Measurements from ENCODE around the gene SUGCT. TPM values are rescaled to one million over a fixed set of nuclear protein-coding genes. Genes with fewer than 3 reads are reported as not detected.

The SUGCT gene
- total RNA-seq, 1 donor from 2014 or later, result 1.6 TPM

GRCh38 chr7:40535678-40536077 lies 400.9 kb downstream of the SUGCT start:
- no peak for TF ChIP-seq CTCF (IDR thresholded peaks at IDR 0.05; ENCODE audit: unreplicated experiment)
- H3K27me3 Mint-ChIP-seq (ENCODE audit: unreplicated experiment), result peaks cover 3% of the 10 kb centered on the region
- H3K9me3 Mint-ChIP-seq (ENCODE audit: unreplicated experiment), result no peaks in the 10 kb centered on the region
- no peaks in the 10 kb centered on the region for H3K4me1 Mint-ChIP-seq (ENCODE audit: unreplicated experiment)
- no peaks in the 10 kb centered on the region for H3K36me3 Mint-ChIP-seq (ENCODE audit: low read depth, unreplicated experiment)
- no peak for DNase-seq (ENCODE audit: low spot score)
- H3K27ac Mint-ChIP-seq (ENCODE audit: unreplicated experiment), result no peak overlapping the region
- H3K4me3 Mint-ChIP-seq (ENCODE audit: unreplicated experiment), result no peak overlapping the region

- Mint-ChIP-seq H3K27me3 (ENCODE audit: unreplicated experiment) (peaks cover 3% of the 10 kb centered on the region), H3K36me3 (ENCODE audit: low read depth, unreplicated experiment) (no peaks in the 10 kb centered on the region), H3K9me3 (ENCODE audit: unreplicated experiment) (no peaks in the 10 kb centered on the region), H3K4me1 (ENCODE audit: unreplicated experiment) (no peaks in the 10 kb centered on the region), H3K27ac (ENCODE audit: unreplicated experiment) (no peak overlapping the region), H3K4me3 (ENCODE audit: unreplicated experiment) (no peak overlapping the region)
- no peak for TF ChIP-seq CTCF (IDR thresholded peaks at IDR 0.05; ENCODE audit: unreplicated experiment)
- no peak for DNase-seq (ENCODE audit: low spot score)
Measured at GRCh38 chr7:40536421-40536820, 401.6 kb downstream of the SUGCT start.

- H3K27ac Mint-ChIP-seq (ENCODE audit: unreplicated experiment), result no peak overlapping the region
- no peaks in the 10 kb centered on the region for H3K36me3 Mint-ChIP-seq (ENCODE audit: low read depth, unreplicated experiment)
- DNase-seq (ENCODE audit: low spot score), result no peak
- no peaks in the 10 kb centered on the region for H3K9me3 Mint-ChIP-seq (ENCODE audit: unreplicated experiment)
- peaks cover 3% of the 10 kb centered on the region for H3K27me3 Mint-ChIP-seq (ENCODE audit: unreplicated experiment)
- no peak for TF ChIP-seq CTCF (IDR thresholded peaks at IDR 0.05; ENCODE audit: unreplicated experiment)
- no peaks in the 10 kb centered on the region for H3K4me1 Mint-ChIP-seq (ENCODE audit: unreplicated experiment)
- no peak overlapping the region for H3K4me3 Mint-ChIP-seq (ENCODE audit: unreplicated experiment)
Measured at GRCh38 chr7:40538281-40538680, 403.5 kb downstream of the SUGCT start.

DNA sequence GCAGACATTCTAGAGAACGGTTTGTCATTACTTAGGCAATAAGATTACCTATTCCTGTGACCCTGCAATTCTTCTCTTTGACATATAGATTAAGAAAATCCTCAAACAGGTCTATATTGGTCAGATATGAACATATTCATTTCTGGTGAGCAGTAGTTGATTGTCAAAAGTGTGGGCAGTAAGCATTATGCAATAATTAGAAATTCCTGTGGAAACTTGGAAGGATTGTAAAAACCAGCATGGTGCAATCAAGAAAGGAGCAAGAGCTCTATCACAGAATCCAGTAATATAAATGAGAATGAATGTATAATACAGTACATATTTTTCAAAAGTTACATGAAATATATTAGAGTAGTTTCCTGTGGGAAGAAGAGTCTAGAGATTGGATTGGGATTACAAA lies 406.5 kb downstream of the SUGCT start:
- Mint-ChIP-seq H3K4me1 (ENCODE audit: unreplicated experiment) (no peaks in the 10 kb centered on the region), H3K27me3 (ENCODE audit: unreplicated experiment) (peaks cover 1% of the 10 kb centered on the region), H3K9me3 (ENCODE audit: unreplicated experiment) (no peaks in the 10 kb centered on the region), H3K36me3 (ENCODE audit: low read depth, unreplicated experiment) (no peaks in the 10 kb centered on the region), H3K4me3 (ENCODE audit: unreplicated experiment) (no peak overlapping the region), H3K27ac (ENCODE audit: unreplicated experiment) (no peak overlapping the region)
- no peak for DNase-seq (ENCODE audit: low spot score)
- no peak for TF ChIP-seq CTCF (IDR thresholded peaks at IDR 0.05; ENCODE audit: unreplicated experiment)

GRCh38 chr7:40542982-40543741 lies 408.4 kb downstream of the SUGCT start:
- H3K4me1 Mint-ChIP-seq (ENCODE audit: unreplicated experiment), result no peaks in the 10 kb centered on the region
- DNase-seq (ENCODE audit: low spot score), result no peak
- no peak overlapping the region for H3K27ac Mint-ChIP-seq (ENCODE audit: unreplicated experiment)
- no peaks in the 10 kb centered on the region for H3K27me3 Mint-ChIP-seq (ENCODE audit: unreplicated experiment)
- H3K4me3 Mint-ChIP-seq (ENCODE audit: unreplicated experiment), result no peak overlapping the region
- TF ChIP-seq CTCF (IDR thresholded peaks at IDR 0.05; ENCODE audit: unreplicated experiment), result no peak
- no peaks in the 10 kb centered on the region for H3K36me3 Mint-ChIP-seq (ENCODE audit: low read depth, unreplicated experiment)
- no peaks in the 10 kb centered on the region for H3K9me3 Mint-ChIP-seq (ENCODE audit: unreplicated experiment)

All from endothelial cell (in vitro differentiated cells).